NCI-H2107 treated with DMSO at 0.1 percent for 48 hours (cell line): ENCODE data around the gene TYSND1.
"Not testable (repeated sequence)": the region's sequence is repeated elsewhere in the genome, so short reads cannot be mapped to it uniquely, and the experiment has no call there.

Source experiments
- DNase-seq: peaks from one replicate; lab custom pipeline; 2025; ENCODE audit not compliant: unreplicated experiment; lab: John Stamatoyannopoulos, UW

TYSND1 gene

GRCh38 chr10:70146489-70147258, at the start of gene TYSND1:
Gene TYSND1, minus strand, starts transcription at chr10:70146700. Its CDS starts 114 bp downstream, at chr10:70146586.
- peak; percentile 91 for DNase-seq

- DNase-seq = no peak
These were observed 46.9 kb upstream of the TYSND1 start for GRCh38 chr10:70193391-70193844.

GRCh38 chr10:70192326-70192968, 45.9 kb upstream of the TYSND1 start:
- no peak for DNase-seq

GRCh38 chr10:70191972-70192305, 45.4 kb upstream of the TYSND1 start:
- DNase-seq = no peak

- peak; percentile 47 for DNase-seq
These were observed 44.9 kb upstream of the TYSND1 start for GRCh38 chr10:70191161-70191971.

GRCh38 chr10:70190581-70190980, 44.1 kb upstream of the TYSND1 start:
- no peak for DNase-seq

- DNase-seq = no peak
These were observed 43.6 kb upstream of the TYSND1 start for GRCh38 chr10:70190102-70190501.

GRCh38 chr10:70188768-70189167, 42.3 kb upstream of the TYSND1 start:
- no peak for DNase-seq

GRCh38 chr10:70186571-70186970, 40.1 kb upstream of the TYSND1 start:
- DNase-seq = no peak

- DNase-seq = no peak
These were observed 39.6 kb upstream of the TYSND1 start for GRCh38 chr10:70186090-70186489.

- no peak for DNase-seq
These were observed 36.8 kb upstream of the TYSND1 start for GRCh38 chr10:70183304-70183703.

GRCh38 chr10:70179209-70179608, 32.7 kb upstream of the TYSND1 start:
- DNase-seq = not testable (repeated sequence)

GRCh38 chr10:70178139-70178725, 31.7 kb upstream of the TYSND1 start:
- no peak for DNase-seq

GRCh38 chr10:70176441-70176840, 29.9 kb upstream of the TYSND1 start:
- no peak for DNase-seq

- DNase-seq = no peak
These were observed 29.0 kb upstream of the TYSND1 start for GRCh38 chr10:70175516-70175915.

- DNase-seq = no peak
These were observed 27.7 kb upstream of the TYSND1 start for GRCh38 chr10:70174058-70174741.

- no peak for DNase-seq
These were observed 23.3 kb upstream of the TYSND1 start for GRCh38 chr10:70169649-70170364.

GRCh38 chr10:70169011-70169410, 22.5 kb upstream of the TYSND1 start:
- no peak for DNase-seq

GRCh38 chr10:70167246-70167645, 20.7 kb upstream of the TYSND1 start:
- no peak for DNase-seq

GRCh38 chr10:70166394-70166793, 19.9 kb upstream of the TYSND1 start:
- no peak for DNase-seq
